Memory B cell (primary cell): ENCODE measurements around the gene ZMYND12.

Experiments used
- ATAC-seq: fragments of 150-1000 bp; cut with Tn5 transposase; 2 replicates; pipeline ENCODE4 v1.10.0; 2021; ENCODE audit warnings: low read depth, mild to moderate bottlenecking, moderate library complexity
- DNase-seq, 2 donors: peaks; one replicate each; pipeline ENCODE4 v3.0.0; 2022; ENCODE audit warnings: low spot score in 2 of 2
- H3K27ac Mint-ChIP-seq: one replicate; pipeline ENCODE4 v1.8.0; 2022; ENCODE audit warnings: mild to moderate bottlenecking, moderate library complexity, mixed read lengths
- H3K27me3 Mint-ChIP-seq: one replicate; pipeline ENCODE4 v1.8.0; 2022; ENCODE audit warnings: mixed read lengths
- H3K36me3 Mint-ChIP-seq: one replicate; pipeline ENCODE4 v1.8.0; 2022; ENCODE audit warnings: mild to moderate bottlenecking, mixed read lengths
- H3K4me1 Mint-ChIP-seq: one replicate; pipeline ENCODE4 v1.8.0; 2022; ENCODE audit warnings: mixed read lengths
- H3K4me3 Mint-ChIP-seq: one replicate; pipeline ENCODE4 v1.8.0; 2022; ENCODE audit warnings: mild to moderate bottlenecking, moderate library complexity, mixed read lengths
- H3K9me3 Mint-ChIP-seq: one replicate; pipeline ENCODE4 v1.8.0; 2022; ENCODE audit warnings: mixed read lengths

The ZMYND12 gene

GRCh38 chr1:42462828-42463763 lies 7.3 kb upstream of the ZMYND12 start, which contains the start of gene CCDC30:
Gene CCDC30, plus strand, starts transcription at chr1:42463286. Its CDS starts 17,266 bp downstream, at chr1:42480552.
- Mint-ChIP-seq H3K27ac (peak within 1 kb of the TSS; percentile 94), H3K36me3 (peaks cover 18% of the 10 kb centered on the region), H3K4me3 (peak within 1 kb of the TSS; percentile 87), H3K9me3 (no peaks in the 10 kb centered on the region), H3K4me1 (peaks cover 17% of the 10 kb centered on the region), H3K27me3 (no peaks in the 10 kb centered on the region)
- ATAC-seq (peak; percentile 93), DNase-seq (peak; percentile 84 to 93)

- peak overlapping the region; percentile 17 for H3K27ac Mint-ChIP-seq
- H3K4me1 Mint-ChIP-seq: peaks cover 25% of the 10 kb centered on the region
- no peaks in the 10 kb centered on the region for H3K27me3 Mint-ChIP-seq
- no peaks in the 10 kb centered on the region for H3K9me3 Mint-ChIP-seq
- no peak overlapping the region for H3K4me3 Mint-ChIP-seq
- DNase-seq: no peak
- no peak for ATAC-seq
- peaks cover 19% of the 10 kb centered on the region for H3K36me3 Mint-ChIP-seq
These were observed 5.4 kb upstream of the ZMYND12 start for GRCh38 chr1:42461196-42461595.

DNA sequence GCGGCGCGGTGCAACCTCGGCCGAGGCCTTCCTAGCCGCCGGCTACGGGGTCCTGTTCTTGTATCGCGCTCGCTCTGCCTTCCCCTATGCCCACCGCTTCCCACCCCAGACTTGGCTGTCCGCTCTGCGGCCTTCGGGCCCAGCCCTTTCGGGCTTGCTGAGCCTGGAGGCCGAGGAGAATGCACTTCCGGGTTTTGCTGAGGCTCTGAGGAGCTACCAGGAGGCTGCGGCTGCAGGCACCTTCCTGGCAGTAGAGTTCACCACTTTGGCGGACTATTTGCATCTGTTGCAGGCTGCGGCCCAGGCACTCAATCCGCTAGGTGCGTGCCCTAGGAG lies 900 bp upstream of the ZMYND12 start:
- Mint-ChIP-seq H3K4me1 (peaks cover 17% of the 10 kb centered on the region), H3K27me3 (no peaks in the 10 kb centered on the region), H3K9me3 (no peaks in the 10 kb centered on the region), H3K36me3 (peaks cover 19% of the 10 kb centered on the region), H3K4me3 (peak overlapping the region; percentile 97), H3K27ac (peak overlapping the region; percentile 98)
- DNase-seq: peak in 1 of 2 donors; percentile 64
- ATAC-seq: peak; percentile 49

- ATAC-seq (no peak), DNase-seq (no peak)
- peak overlapping the region; percentile 15 for H3K4me3 Mint-ChIP-seq
- peaks cover 11% of the 10 kb centered on the region for H3K36me3 Mint-ChIP-seq
- peak overlapping the region; percentile 24 for H3K27ac Mint-ChIP-seq
- no peaks in the 10 kb centered on the region for H3K27me3 Mint-ChIP-seq
- peaks cover 10% of the 10 kb centered on the region for H3K4me1 Mint-ChIP-seq
- H3K9me3 Mint-ChIP-seq: no peaks in the 10 kb centered on the region
These were observed 1.4 kb downstream of the ZMYND12 start for GRCh38 chr1:42454403-42454802.

DNA sequence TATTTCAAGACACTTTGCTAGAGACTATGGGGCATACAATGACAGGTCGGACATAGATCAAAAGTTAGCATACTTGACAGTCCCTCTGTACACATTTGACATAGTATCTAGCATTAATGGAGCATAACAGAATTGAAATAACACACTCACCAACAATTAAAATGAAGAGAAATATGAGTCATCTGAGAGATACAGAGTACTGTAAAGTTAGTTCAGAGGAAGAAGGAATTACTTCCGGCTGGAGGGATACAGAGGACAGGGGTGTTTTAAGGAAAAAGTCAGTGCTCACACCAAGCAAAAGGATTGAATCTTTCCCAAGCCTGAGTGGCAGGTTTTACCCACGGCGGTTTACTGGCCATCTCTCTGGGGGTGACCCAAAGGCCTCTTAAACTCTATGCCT lies 2.4 kb downstream of the ZMYND12 start:
- peak overlapping the region; percentile 24 for H3K27ac Mint-ChIP-seq
- no peaks in the 10 kb centered on the region for H3K9me3 Mint-ChIP-seq
- no peak overlapping the region for H3K4me3 Mint-ChIP-seq
- DNase-seq (no peak), ATAC-seq (no peak)
- no peaks in the 10 kb centered on the region for H3K27me3 Mint-ChIP-seq
- peaks cover 8% of the 10 kb centered on the region for H3K36me3 Mint-ChIP-seq
- H3K4me1 Mint-ChIP-seq: peaks cover 10% of the 10 kb centered on the region

DNA sequence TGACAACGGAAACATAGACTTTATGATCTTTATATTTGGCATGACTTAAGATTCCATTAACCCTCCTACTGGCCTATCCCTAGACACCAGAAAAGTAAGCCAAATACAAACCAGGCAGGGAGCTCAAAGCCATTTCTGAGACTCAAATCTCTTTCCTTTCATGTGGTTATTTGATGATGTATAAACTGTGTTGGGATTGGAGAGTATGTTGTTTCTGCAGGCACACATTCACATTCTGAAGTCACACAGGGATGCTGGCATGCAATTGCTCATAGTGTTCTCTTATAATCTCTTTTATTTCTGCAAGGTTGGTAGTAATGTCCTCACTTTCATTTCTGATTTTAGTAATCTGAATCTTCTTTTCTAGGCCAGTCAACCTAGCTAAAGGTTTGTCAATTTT lies 5.8 kb downstream of the ZMYND12 start:
- Mint-ChIP-seq H3K4me3 (no peak overlapping the region), H3K27ac (no peak overlapping the region), H3K9me3 (no peaks in the 10 kb centered on the region), H3K4me1 (no peaks in the 10 kb centered on the region), H3K36me3 (no peaks in the 10 kb centered on the region), H3K27me3 (no peaks in the 10 kb centered on the region)
- ATAC-seq (no peak), DNase-seq (no peak)

DNA sequence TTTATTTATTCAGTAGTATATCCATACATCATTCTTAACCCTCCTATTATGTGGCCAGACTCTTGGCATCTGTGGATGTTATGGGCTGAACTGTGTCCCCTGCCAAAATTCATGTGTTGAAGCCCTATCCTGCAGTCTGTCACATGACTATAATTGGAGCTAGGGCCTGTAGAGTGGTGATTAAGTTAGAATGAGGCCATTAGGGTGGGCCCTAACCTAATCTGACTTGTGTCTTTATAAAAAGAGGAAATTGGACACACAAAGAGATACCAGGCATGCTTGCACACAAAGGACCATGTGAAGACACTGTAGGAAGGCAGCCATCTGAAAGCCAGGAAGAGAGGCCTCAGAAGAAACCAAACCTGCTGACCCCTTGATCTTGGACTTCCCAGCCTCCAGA lies 6.6 kb downstream of the ZMYND12 start:
- H3K4me3 Mint-ChIP-seq: no peak overlapping the region
- no peak overlapping the region for H3K27ac Mint-ChIP-seq
- DNase-seq: no peak
- no peaks in the 10 kb centered on the region for H3K36me3 Mint-ChIP-seq
- no peak for ATAC-seq
- H3K9me3 Mint-ChIP-seq: no peaks in the 10 kb centered on the region
- H3K27me3 Mint-ChIP-seq: no peaks in the 10 kb centered on the region
- H3K4me1 Mint-ChIP-seq: no peaks in the 10 kb centered on the region

DNA sequence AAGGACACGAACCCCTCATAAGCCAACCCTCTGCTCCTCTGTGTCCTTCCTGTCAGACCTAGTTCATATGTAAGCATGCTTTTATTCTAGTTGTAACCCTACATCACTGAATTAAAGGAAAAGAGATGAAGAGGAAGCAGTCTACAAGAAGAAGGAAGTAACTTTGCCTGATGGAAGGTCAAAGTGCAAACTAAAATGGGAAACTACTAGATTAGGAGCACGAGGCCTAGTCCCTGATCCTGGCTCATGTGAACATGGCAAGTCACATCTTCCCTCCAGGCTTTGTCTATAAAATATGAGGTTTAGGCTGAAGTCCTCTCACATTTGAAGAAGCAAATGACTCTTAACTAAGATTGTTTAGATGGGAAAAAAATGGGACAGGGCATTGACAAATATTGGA lies 13.2 kb downstream of the ZMYND12 start:
- H3K4me1 Mint-ChIP-seq: no peaks in the 10 kb centered on the region
- no peak overlapping the region for H3K27ac Mint-ChIP-seq
- no peak overlapping the region for H3K4me3 Mint-ChIP-seq
- no peak for DNase-seq
- H3K36me3 Mint-ChIP-seq: no peaks in the 10 kb centered on the region
- H3K27me3 Mint-ChIP-seq: no peaks in the 10 kb centered on the region
- ATAC-seq: no peak
- H3K9me3 Mint-ChIP-seq: no peaks in the 10 kb centered on the region

- no peaks in the 10 kb centered on the region for H3K9me3 Mint-ChIP-seq
- H3K27me3 Mint-ChIP-seq: peaks cover 3% of the 10 kb centered on the region
- no peak overlapping the region for H3K27ac Mint-ChIP-seq
- ATAC-seq (no peak), DNase-seq (no peak)
- no peaks in the 10 kb centered on the region for H3K4me1 Mint-ChIP-seq
- H3K36me3 Mint-ChIP-seq: no peaks in the 10 kb centered on the region
- no peak overlapping the region for H3K4me3 Mint-ChIP-seq
These were observed 15.9 kb downstream of the ZMYND12 start for GRCh38 chr1:42439940-42440339.

GRCh38 chr1:42434340-42434739 lies 21.5 kb downstream of the ZMYND12 start:
- Mint-ChIP-seq H3K9me3 (no peaks in the 10 kb centered on the region), H3K36me3 (no peaks in the 10 kb centered on the region), H3K4me1 (no peaks in the 10 kb centered on the region), H3K27me3 (peaks cover 3% of the 10 kb centered on the region), H3K27ac (no peak overlapping the region), H3K4me3 (no peak overlapping the region)
- DNase-seq: no peak
- no peak for ATAC-seq

- H3K27me3 Mint-ChIP-seq: peaks cover 3% of the 10 kb centered on the region
- H3K9me3 Mint-ChIP-seq: no peaks in the 10 kb centered on the region
- no peak overlapping the region for H3K27ac Mint-ChIP-seq
- no peak overlapping the region for H3K4me3 Mint-ChIP-seq
- DNase-seq (no peak), ATAC-seq (no peak)
- H3K36me3 Mint-ChIP-seq: no peaks in the 10 kb centered on the region
- no peaks in the 10 kb centered on the region for H3K4me1 Mint-ChIP-seq
These were observed 22.5 kb downstream of the ZMYND12 start for GRCh38 chr1:42433369-42433768.

DNA sequence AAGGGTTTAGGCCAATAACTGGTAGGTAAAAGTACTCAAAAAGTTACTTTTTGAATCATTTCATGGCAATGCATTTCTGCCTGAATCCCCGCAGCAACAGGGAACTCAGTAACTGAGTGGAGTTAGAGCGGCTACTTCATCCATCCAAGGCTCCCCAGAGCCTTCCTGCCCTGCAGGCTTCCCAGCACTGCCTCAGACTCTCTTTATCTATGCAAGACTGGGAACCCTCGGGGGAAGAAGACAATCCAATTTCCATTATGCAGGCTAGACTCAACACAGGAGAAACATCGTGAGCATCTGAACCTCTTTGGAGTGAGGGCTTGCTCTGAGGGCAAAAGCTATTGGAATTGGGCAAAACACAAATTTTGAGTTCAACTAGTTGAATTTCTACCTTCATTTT lies 23.1 kb downstream of the ZMYND12 start:
- no peak for ATAC-seq
- no peak for DNase-seq
- Mint-ChIP-seq H3K4me1 (no peaks in the 10 kb centered on the region), H3K27ac (no peak overlapping the region), H3K9me3 (no peaks in the 10 kb centered on the region), H3K27me3 (peaks cover 3% of the 10 kb centered on the region), H3K4me3 (no peak overlapping the region), H3K36me3 (no peaks in the 10 kb centered on the region)

DNA sequence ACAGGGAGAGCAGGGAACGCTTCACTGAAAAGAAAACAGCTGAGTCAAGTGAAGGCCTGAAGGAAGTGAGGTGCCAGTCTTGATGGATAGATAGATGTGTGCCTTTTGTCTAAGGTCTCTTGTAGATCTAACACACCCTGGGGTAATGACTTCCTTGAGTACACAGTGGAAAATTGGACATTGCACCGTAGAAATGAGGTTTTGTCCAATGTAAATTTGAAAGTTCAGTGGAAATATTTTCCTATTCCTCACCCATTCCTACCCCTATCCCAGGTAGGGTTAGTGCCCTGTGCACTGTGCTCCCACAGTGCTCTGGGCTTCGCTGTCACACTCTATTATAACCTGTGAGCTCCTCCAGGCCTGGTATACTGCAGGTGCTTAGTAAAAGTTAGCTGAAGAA lies 24.3 kb downstream of the ZMYND12 start:
- H3K4me1 Mint-ChIP-seq: no peaks in the 10 kb centered on the region
- H3K27ac Mint-ChIP-seq: no peak overlapping the region
- no peaks in the 10 kb centered on the region for H3K36me3 Mint-ChIP-seq
- H3K9me3 Mint-ChIP-seq: no peaks in the 10 kb centered on the region
- no peak overlapping the region for H3K4me3 Mint-ChIP-seq
- H3K27me3 Mint-ChIP-seq: no peaks in the 10 kb centered on the region
- DNase-seq (no peak), ATAC-seq (no peak)

DNA sequence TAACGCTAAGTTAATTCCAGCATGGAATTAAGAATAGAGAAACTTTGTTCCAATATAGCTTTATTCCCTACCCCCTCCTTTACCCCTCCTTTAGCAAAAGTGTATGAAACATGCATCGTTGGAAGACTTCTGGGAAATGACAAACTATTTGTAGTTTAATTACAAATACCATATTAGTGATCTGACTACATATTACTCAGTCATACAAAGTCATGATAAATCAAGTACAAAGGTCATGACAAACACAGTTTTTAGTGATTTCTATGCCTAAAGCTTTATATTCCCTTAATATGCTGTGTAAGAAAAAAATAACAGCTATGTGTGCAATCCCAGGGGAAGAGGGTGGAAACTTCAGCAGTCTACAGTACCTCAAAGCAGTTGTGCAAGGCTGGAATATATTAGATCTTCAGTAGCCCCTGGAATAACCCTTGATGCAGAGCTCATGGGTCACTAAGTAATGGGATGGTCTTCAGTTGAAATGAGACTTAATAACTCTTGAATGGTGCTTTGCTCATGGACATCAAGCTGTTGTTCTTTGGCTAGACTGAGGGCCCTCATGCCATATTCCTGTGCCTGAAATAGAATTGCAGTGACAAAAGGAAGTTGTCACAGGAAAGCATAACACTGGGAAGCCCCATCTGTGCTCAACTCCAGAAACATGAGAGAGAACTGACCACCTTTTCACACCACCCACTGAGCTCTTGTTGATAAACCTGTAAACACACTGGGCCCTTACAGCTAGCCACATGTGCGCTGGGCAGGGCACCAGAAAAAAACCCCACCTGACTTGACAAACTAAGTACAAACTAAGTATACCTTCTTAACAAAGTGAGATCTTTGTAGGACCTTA lies 25.3 kb downstream of the ZMYND12 start:
- H3K4me3 Mint-ChIP-seq: no peak overlapping the region
- H3K27ac Mint-ChIP-seq: no peak overlapping the region
- H3K27me3 Mint-ChIP-seq: peaks cover 2% of the 10 kb centered on the region
- no peaks in the 10 kb centered on the region for H3K4me1 Mint-ChIP-seq
- no peaks in the 10 kb centered on the region for H3K9me3 Mint-ChIP-seq
- no peak for ATAC-seq
- H3K36me3 Mint-ChIP-seq: no peaks in the 10 kb centered on the region
- DNase-seq: no peak
